ENCODE measurements around the gene ABCC4. TPM values are rescaled to one million over a fixed set of nuclear protein-coding genes. Genes with fewer than 3 reads are reported as not detected.
A peak's percentile ranks its signal among the peaks of the same experiment; 100 is the strongest.

ABCC4 gene
- total and polyA plus RNA-seq, 9 of the 15 experiments (the other 6 are each of a cell fraction or from before 2014, with no cell fraction given) = 9.4 to 46.1 (median 25.4) TPM

- TF ChIP-seq RBM39 (optimal IDR thresholded peaks at IDR 0.05; ENCODE audit: low read depth, low read length) (no peak), NCOA4 (IDR thresholded peaks at IDR 0.05; ENCODE audit: partially characterized antibody) (no peak), SMARCA4 (IDR thresholded peaks at IDR 0.05) (peak; percentile 35; the same call in 1 of the 2 replicates), E2F4 (CRISPR knock-in tag; IDR thresholded peaks at IDR 0.05; ENCODE audit: low read depth) (no peak), NRF1 (conservative IDR thresholded peaks at IDR 0.05 in 1 of 2, IDR thresholded peaks at IDR 0.05 in 1 of 2) (no peak), SIN3B (IDR thresholded peaks at IDR 0.05; ENCODE audit: low read depth) (no peak), NFXL1 (CRISPR knock-in tag; IDR thresholded peaks at IDR 0.05) (no peak), NR0B1 (IDR thresholded peaks at IDR 0.05; ENCODE audit: partially characterized antibody) (no peak), ZNF197 (CRISPR knock-in tag; IDR thresholded peaks at IDR 0.05; ENCODE audit: low read depth) (no peak), HDAC2 (IDR thresholded peaks at IDR 0.05) (no peak), NCOA2 (IDR thresholded peaks at IDR 0.05; ENCODE audit: partially characterized antibody in 2 of 2) (no peak), ZNF384 (IDR thresholded peaks at IDR 0.05; ENCODE audit: low read depth, low read length) (no peak), RAD21 (CRISPR knock-in tag; conservative IDR thresholded peaks at IDR 0.05 in 1 of 2, IDR thresholded peaks at IDR 0.05 in 1 of 2) (peak in 1 of 2 experiments; percentile 14; a peak in 2 of 4 replicates), MAFF (IDR thresholded peaks at IDR 0.05; ENCODE audit: low read length) (no peak), ZNF121 (CRISPR knock-in tag; conservative IDR thresholded peaks at IDR 0.05) (no peak), EP400 (IDR thresholded peaks at IDR 0.05) (no peak), ESRRA (IDR thresholded peaks at IDR 0.05; ENCODE audit: borderline replicate concordance, low read depth) (no peak), ZNF277 (CRISPR knock-in tag; IDR thresholded peaks at IDR 0.05; ENCODE audit: borderline replicate concordance) (no peak), SMAD1 (IDR thresholded peaks at IDR 0.05; ENCODE audit: low read depth, low read length, partially characterized antibody) (no peak), NCOR1 (IDR thresholded peaks at IDR 0.05) (peak; percentile 42; the same call in 1 of the 2 replicates), SMARCE1 (IDR thresholded peaks at IDR 0.05) (0 out of 2 replicates have a peak, but pooled peaks have one; percentile 21), DIDO1 (tag; IDR thresholded peaks at IDR 0.05; ENCODE audit: low read depth) (no peak), ADNP (tag; IDR thresholded peaks at IDR 0.05) (no peak), ELK3 (CRISPR knock-in tag; IDR thresholded peaks at IDR 0.05) (no peak), ARID1B (IDR thresholded peaks at IDR 0.05) (peak; percentile 79), KDM1A (IDR thresholded peaks at IDR 0.05) (no peak), TCF3 (CRISPR knock-in tag; IDR thresholded peaks at IDR 0.05) (peak; percentile 80), ZNF134 (CRISPR knock-in tag; conservative IDR thresholded peaks at IDR 0.05) (no peak)
Observed at GRCh38 chr13:95209109-95209508, 92.1 kb downstream of the ABCC4 start (continued).

Data from K562 (cell line).